Neutrophil (primary cell): ENCODE data around the gene TP73.
A peak's percentile ranks its signal among the peaks of the same experiment; 100 is the strongest.

ENCODE experiments used
- H3K27ac ChIP-seq: fragments of 200-600 bp; sonication (generic); 2 replicates; pipeline ENCODE4 v1.5.1; 2016; ENCODE audit warnings: mild to moderate bottlenecking, moderate library complexity
- H3K27me3 ChIP-seq: fragments of 200-600 bp; sonication (generic); 2 replicates; pipeline ENCODE4 v1.6.0; 2016; ENCODE audit warnings: mild to moderate bottlenecking
- H3K36me3 ChIP-seq: fragments of 200-600 bp; sonication (generic); 2 replicates; pipeline ENCODE4 v1.5.1; 2017
- H3K4me1 ChIP-seq, 2 experiments: fragments of 200-600 bp in 1 of 2; sonication (generic) in 1 of 2; 1 replicate in 1 of 2; 2 replicates in 1 of 2; pipeline versions ENCODE4 v1.5.1 to v1.6.1; 2013 to 2016; ENCODE audit warnings: low read depth in 1 of 2, low read length in 1 of 2, mild to moderate bottlenecking in 1 of 2, moderate library complexity in 1 of 2; ENCODE audit not compliant: control insufficient read depth in 1 of 2, insufficient read depth in 1 of 2
- H3K4me3 ChIP-seq, 2 experiments: fragments of 200-600 bp in 1 of 2; sonication (generic) in 1 of 2; 1 replicate in 1 of 2; 2 replicates in 1 of 2; pipeline ENCODE4 v1.5.1; 2013 to 2016; ENCODE audit warnings: low read depth in 1 of 2, low read length in 1 of 2, mild to moderate bottlenecking in 1 of 2, moderate library complexity in 1 of 2
- H3K9me3 ChIP-seq: fragments of 200-600 bp; sonication (generic); 2 replicates; pipeline ENCODE4 v1.5.1; 2016
- CTCF ChIP-seq: fragments of 200-600 bp; sonication (generic); IDR thresholded peaks from 2 replicates; pipeline ENCODE4 v1.5.1; 2016; ENCODE audit warnings: antibody characterized with exemption

Gene TP73

DNA sequence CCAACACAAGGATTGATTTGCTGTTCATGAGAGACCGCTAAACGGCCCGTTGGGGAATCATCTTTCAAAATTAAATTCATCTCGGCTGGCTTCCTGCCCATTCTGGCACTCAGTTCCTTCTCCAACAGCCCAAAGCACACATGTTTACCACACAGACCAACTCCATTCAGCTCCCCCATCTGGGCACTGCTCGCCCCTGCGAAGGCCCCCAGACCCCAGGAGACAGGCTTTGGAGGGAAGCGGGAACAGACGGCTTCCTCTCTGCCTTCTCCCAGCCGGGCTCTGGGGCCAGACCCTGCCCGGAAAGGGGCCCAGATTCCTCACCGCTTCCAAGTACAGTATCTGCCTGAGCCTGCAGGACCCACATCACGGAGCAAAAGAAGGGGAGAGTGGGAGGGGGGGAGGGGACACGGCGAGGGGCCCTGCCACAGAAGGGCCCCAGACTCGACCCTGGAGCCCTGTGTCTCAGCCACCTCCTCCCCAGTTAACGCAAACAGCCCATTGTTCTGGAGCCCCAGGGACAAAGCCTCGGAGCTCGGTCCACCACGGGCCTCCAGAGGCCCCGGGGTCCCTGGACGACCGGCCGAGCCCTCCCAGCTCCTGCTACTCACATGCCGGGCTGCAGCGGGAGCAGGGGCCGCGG lies 41.7 kb upstream of the TP73 start:
- Histone ChIP-seq H3K27ac (no peak overlapping the region), H3K27me3 (peaks cover 51% of the 10 kb centered on the region), H3K4me1 (peaks cover 32 to 37% of the 10 kb centered on the region in 2 experiments), H3K36me3 (no peaks in the 10 kb centered on the region), H3K9me3 (no peaks in the 10 kb centered on the region), H3K4me3 (peak overlapping the region; percentile 47 to 70)
- no peak for TF ChIP-seq CTCF

DNA sequence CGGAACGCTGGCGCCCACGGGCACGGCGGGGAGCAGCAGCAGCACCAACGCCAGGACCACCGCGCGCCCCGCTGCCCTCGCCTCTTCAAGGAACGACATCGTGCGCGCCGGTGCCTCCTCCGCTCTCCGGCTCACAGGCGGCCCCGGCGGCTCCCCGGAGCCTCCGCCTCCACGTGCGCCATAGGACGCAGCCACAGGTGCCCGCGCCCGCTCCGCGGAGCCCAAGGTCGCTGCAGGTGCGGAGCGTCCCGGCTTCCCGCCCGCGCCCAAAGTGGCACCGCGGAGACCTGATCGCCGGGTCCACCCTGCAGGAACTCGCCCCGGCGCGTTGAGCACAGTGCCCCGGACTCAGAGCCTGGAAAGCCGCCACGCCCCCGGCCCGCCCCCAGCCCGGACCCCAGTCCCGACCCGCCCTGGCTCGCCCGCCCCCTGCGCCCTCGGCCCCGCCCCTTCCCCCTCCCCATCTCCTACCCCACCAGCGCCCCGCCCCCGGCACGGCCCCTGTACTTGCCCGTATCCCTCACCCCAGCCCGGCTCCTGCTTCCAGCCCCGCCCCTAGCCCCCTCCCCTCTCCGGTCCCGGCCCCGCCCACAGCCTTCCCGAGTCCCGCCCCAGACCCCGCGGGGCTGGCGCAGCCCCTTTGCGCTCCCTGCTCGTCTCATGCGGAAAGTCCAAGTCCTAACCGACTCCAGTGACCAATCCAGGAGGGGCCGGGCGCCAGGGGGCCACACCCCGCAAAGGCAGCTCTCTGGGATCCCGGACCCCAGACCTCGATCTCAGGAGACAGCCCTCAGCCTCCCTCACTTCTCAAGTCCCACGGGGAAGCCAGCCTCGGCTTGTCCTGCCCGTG lies 40.9 kb upstream of the TP73 start, which contains the start of gene MEGF6:
MEGF6 (minus strand) TSS at position 339 of the 850 bp plus-strand sequence; CDS start at position 99, 240 bp downstream.
- Histone ChIP-seq H3K4me1 (peaks cover 32 to 37% of the 10 kb centered on the region in 2 experiments), H3K36me3 (no peaks in the 10 kb centered on the region), H3K27me3 (peaks cover 54% of the 10 kb centered on the region), H3K4me3 (peak within 1 kb of the TSS; percentile 47 to 70), H3K9me3 (no peaks in the 10 kb centered on the region), H3K27ac (no peak within 1 kb of the TSS)
- TF ChIP-seq CTCF, result no peak

GRCh38 chr1:3612123-3612522 lies 40.2 kb upstream of the TP73 start:
- no peak for TF ChIP-seq CTCF
- Histone ChIP-seq H3K27ac (no peak overlapping the region), H3K27me3 (peaks cover 54% of the 10 kb centered on the region), H3K36me3 (no peaks in the 10 kb centered on the region), H3K9me3 (no peaks in the 10 kb centered on the region), H3K4me3 (peak overlapping the region; percentile 41 to 70), H3K4me1 (peaks cover 32 to 37% of the 10 kb centered on the region in 2 experiments)

- no peaks in the 10 kb centered on the region for H3K9me3 ChIP-seq
- no peak for TF ChIP-seq CTCF
- peaks cover 24 to 30% of the 10 kb centered on the region in 2 experiments for H3K4me1 ChIP-seq
- H3K4me3 ChIP-seq, result no peak overlapping the region
- H3K27ac ChIP-seq, result no peak overlapping the region
- H3K27me3 ChIP-seq, result peaks cover 48% of the 10 kb centered on the region
- no peaks in the 10 kb centered on the region for H3K36me3 ChIP-seq
These were observed 37.3 kb upstream of the TP73 start for GRCh38 chr1:3614755-3615742.

- H3K4me3 ChIP-seq, result no peak overlapping the region
- no peak for TF ChIP-seq CTCF
- H3K4me1 ChIP-seq, result peaks cover 15 to 16% of the 10 kb centered on the region in 2 experiments
- peaks cover 1% of the 10 kb centered on the region for H3K36me3 ChIP-seq
- peaks cover 30% of the 10 kb centered on the region for H3K27me3 ChIP-seq
- no peaks in the 10 kb centered on the region for H3K9me3 ChIP-seq
- no peak overlapping the region for H3K27ac ChIP-seq
These were observed 35.5 kb upstream of the TP73 start for GRCh38 chr1:3616861-3617260.
